Stimulated activated CD4-positive, alpha-beta T cell treated with anti-CD3 and anti-CD28 coated beads, Interleukin-4, amount 100 ng/mL, for 1 hour (primary cell): ENCODE data around the gene B3GALT5.

Source experiments
- DNase-seq: peaks from one replicate; pipeline ENCODE4 v3.0.0-alpha.2; 2020

Gene B3GALT5

GRCh38 chr21:39707316-39707715 is 94.6 kb downstream of the B3GALT5 start:
- no peak for DNase-seq

DNA sequence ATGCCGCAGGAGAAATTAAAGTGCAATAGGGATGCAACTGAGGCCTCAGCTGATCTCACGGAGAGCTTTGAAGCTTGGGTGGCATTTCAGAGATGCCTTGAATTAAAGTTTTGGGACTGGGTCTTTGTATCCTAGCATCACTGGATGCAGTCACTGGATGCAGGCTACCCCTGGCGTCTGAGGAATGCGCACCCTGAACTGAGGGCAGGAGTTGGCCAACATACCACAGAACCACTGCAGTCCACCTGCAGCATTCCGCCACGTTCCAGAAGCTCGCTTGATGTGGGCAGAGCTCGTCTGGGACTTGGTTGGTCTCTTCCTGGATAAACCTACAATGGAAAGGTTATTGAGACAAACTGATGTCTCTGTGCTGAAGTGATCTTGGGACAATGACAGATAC is 98.1 kb downstream of the B3GALT5 start:
- no peak for DNase-seq

DNA sequence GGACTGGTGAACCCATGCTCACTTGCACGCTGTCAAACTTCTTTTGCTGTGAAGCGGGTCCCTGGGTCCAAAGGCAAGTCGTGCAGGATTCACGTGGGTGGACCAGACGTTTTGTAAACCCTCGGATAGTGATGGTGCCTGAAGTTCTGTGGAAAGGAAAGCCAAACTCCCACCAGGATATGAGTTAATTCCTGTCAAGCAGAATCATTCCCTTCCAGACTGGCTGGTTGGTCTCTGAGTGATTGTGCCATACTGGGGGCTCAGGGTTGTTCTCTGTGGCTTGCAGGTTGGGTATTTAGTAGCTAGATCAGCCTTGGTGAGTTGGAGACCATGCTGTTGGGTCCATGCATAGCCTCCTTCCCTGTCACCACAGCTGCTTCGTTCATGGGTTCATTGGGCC is 99.5 kb downstream of the B3GALT5 start:
- DNase-seq: no peak

GRCh38 chr21:39712976-39713375 is 100.2 kb downstream of the B3GALT5 start:
- DNase-seq: no peak

GRCh38 chr21:39713905-39714304 is 101.2 kb downstream of the B3GALT5 start:
- no peak for DNase-seq

- no peak for DNase-seq
Measured at GRCh38 chr21:39714331-39714730, 101.6 kb downstream of the B3GALT5 start.

DNA sequence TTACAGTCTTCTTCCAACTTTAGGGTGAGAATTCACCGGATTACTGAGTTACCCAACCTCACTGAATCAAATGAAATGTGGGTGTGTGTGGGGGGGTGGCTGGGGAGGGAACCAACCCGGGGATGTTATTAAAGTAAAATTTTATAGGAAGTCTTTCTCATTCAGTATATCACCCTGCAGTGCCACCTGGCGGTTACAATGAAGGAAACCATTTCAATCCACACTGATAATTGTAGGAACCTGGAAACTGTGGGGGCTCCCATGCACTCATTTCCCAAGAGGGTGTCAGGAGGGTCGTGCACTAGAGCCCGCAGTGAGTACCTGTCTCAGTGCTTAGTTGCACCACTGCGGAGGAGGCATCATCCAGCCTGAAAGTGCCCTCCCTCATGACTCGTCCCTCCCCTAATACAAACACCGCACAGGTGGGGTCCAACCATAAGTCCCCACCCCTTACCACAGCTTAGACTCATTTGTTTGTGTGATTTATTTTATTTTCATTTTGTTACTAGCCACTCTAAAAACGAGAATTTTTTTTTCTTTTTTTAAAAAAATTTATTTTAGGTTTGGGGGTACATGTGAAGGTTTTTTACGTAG is 103.2 kb downstream of the B3GALT5 start:
- peak; percentile 26 for DNase-seq

GRCh38 chr21:39720126-39720778 is 107.5 kb downstream of the B3GALT5 start:
- DNase-seq: no peak

DNA sequence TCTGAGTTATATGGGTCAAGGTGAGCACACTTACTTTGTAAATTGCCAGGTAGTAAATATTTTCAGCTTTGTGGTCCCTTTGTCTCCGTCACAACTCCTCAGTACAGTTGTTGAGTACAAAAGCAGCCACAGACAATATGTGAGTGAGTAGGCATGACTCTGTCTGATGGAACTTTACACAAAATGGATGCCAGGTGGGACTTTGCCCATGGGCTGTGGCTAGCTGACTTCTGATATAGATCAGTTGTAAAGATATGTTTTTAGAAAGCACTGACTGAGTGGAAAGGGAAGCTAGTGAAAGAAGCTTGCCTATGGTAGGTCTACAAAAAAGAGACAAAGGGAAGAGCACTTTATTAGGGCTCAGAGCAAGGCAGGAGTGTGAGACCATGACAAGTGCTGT is 109.1 kb downstream of the B3GALT5 start:
- no peak for DNase-seq
